GM23338 (cell line): ENCODE results near the gene TTLL8. TPM values are rescaled to one million over a fixed set of nuclear protein-coding genes. Genes with fewer than 3 reads are reported as not detected.

Source experiments
- ATAC-seq: fragments of 200-7000 bp; cut with Tn5 transposase; 3 replicates; pipeline ENCODE4 v1.9.1; 2020
- DNase-seq: peaks from one replicate; pipeline ENCODE4 v3.0.0-alpha.2; 2015; ENCODE audit warnings: low spot score
- H2AFZ ChIP-seq: fragments of 200-600 bp; sonication (generic); 2 replicates; pipeline ENCODE4 v1.8.0; 2016; ENCODE audit warnings: antibody characterized with exemption, mild to moderate bottlenecking, moderate library complexity
- H3F3A ChIP-seq: fragments of 200-600 bp; sonication (generic); replicated peaks from 2 replicates; pipeline ENCODE4 v1.8.0; 2017; ENCODE audit warnings: antibody characterized with exemption, mixed run types, low read depth
- H3K27ac ChIP-seq: fragments of 200-600 bp; sonication (generic); 2 replicates; pipeline ENCODE4 v1.6.1; 2016; ENCODE audit warnings: low read depth
- H3K27me3 ChIP-seq: fragments of 200-600 bp; sonication (generic); 2 replicates; pipeline ENCODE4 v1.8.0; 2016; ENCODE audit warnings: mild to moderate bottlenecking, mixed run types, moderate library complexity; ENCODE audit not compliant: insufficient read depth
- H3K36me3 ChIP-seq: fragments of 200-600 bp; sonication (generic); 2 replicates; pipeline ENCODE4 v1.8.0; 2016; ENCODE audit warnings: mild to moderate bottlenecking; ENCODE audit not compliant: insufficient read depth
- H3K4me1 ChIP-seq: fragments of 200-600 bp; sonication (generic); 2 replicates; pipeline ENCODE4 v1.8.0; 2016; ENCODE audit warnings: mild to moderate bottlenecking, moderate library complexity; ENCODE audit not compliant: insufficient read depth
- H3K4me2 ChIP-seq: fragments of 200-600 bp; sonication (generic); 2 replicates; pipeline ENCODE4 v1.7.1; 2017; ENCODE audit warnings: mixed run types
- H3K4me3 ChIP-seq: fragments of 200-600 bp; sonication (generic); 2 replicates; pipeline ENCODE4 v1.6.1; 2016; ENCODE audit warnings: mixed run types
- H3K79me2 ChIP-seq: fragments of 200-600 bp; sonication (generic); replicated peaks from 2 replicates; pipeline ENCODE4 v1.8.0; 2017; ENCODE audit warnings: mild to moderate bottlenecking; ENCODE audit not compliant: insufficient read depth
- H3K9me2 ChIP-seq: fragments of 200-600 bp; sonication (generic); 2 replicates; pipeline ENCODE4 v1.8.0; 2017; ENCODE audit not compliant: insufficient read depth
- H4K20me1 ChIP-seq: fragments of 200-600 bp; sonication (generic); replicated peaks from 2 replicates; pipeline ENCODE4 v1.8.0; 2017; ENCODE audit warnings: mild to moderate bottlenecking; ENCODE audit not compliant: insufficient read depth
- H3K27ac Mint-ChIP-seq: 2 replicates; pipeline ENCODE4 v1.8.0; 2020; ENCODE audit warnings: inconsistent platforms, mild to moderate bottlenecking, moderate library complexity, mixed read lengths
- H3K27me3 Mint-ChIP-seq: 3 replicates; pipeline ENCODE4 v1.8.0; 2022; ENCODE audit warnings: low read depth, mild to moderate bottlenecking, moderate library complexity, mixed read lengths, inconsistent platforms; ENCODE audit not compliant: insufficient read depth, poor library complexity
- H3K36me3 Mint-ChIP-seq: 3 replicates; pipeline ENCODE4 v1.8.0; 2021; ENCODE audit warnings: low read depth, mild to moderate bottlenecking, inconsistent platforms, moderate library complexity, mixed read lengths
- H3K4me1 Mint-ChIP-seq: 3 replicates; pipeline ENCODE4 v1.8.0; 2020; ENCODE audit warnings: mild to moderate bottlenecking, inconsistent platforms, mixed read lengths
- H3K4me3 Mint-ChIP-seq: 3 replicates; pipeline ENCODE4 v1.8.0; 2021; ENCODE audit warnings: moderate library complexity, mild to moderate bottlenecking, inconsistent platforms, mixed read lengths
- H3K9me3 Mint-ChIP-seq: 3 replicates; pipeline ENCODE4 v1.8.0; 2020; ENCODE audit warnings: moderate library complexity, mild to moderate bottlenecking, inconsistent platforms, mixed read lengths
- CREB1 ChIP-seq: fragments of 250-450 bp; sonication (Bioruptor Pico); IDR thresholded peaks from 2 replicates; pipeline ENCODE4 v1.5.0; 2020; ENCODE audit warnings: low read depth, mild to moderate bottlenecking, moderate library complexity
- CTCF ChIP-seq, 2 experiments: fragments of 200-600 bp in 1 of 2; sonication (generic) in 1 of 2; conservative IDR thresholded peaks; 2 replicates each; pipeline versions ENCODE4 v1.5.1 to v1.6.1; 2016 to 2017; ENCODE audit warnings: antibody characterized with exemption in 2 of 2, low read depth in 2 of 2, mild to moderate bottlenecking in 2 of 2, moderate library complexity in 1 of 2
- EZH2 ChIP-seq: fragments of 200-600 bp; sonication (generic); IDR thresholded peaks from one replicate; pipeline ENCODE4 v1.8.0; 2017; ENCODE audit warnings: antibody characterized with exemption, mild to moderate bottlenecking, low read depth; ENCODE audit not compliant: unreplicated experiment
- NANOG ChIP-seq: IDR thresholded peaks from 2 replicates; pipeline ENCODE4 v1.6.1; 2016; ENCODE audit warnings: antibody characterized with exemption, borderline replicate concordance
- POLR2AphosphoS5 ChIP-seq: IDR thresholded peaks from 2 replicates; pipeline ENCODE4 v1.6.1; 2016; ENCODE audit warnings: antibody characterized with exemption, low read depth
- REST ChIP-seq: IDR thresholded peaks from one replicate; pipeline ENCODE4 v1.6.1; 2018; ENCODE audit warnings: antibody characterized with exemption; ENCODE audit not compliant: unreplicated experiment
- STAT1 ChIP-seq: IDR thresholded peaks from one replicate; pipeline ENCODE4 v1.6.1; 2016; ENCODE audit warnings: antibody characterized with exemption; ENCODE audit not compliant: unreplicated experiment
- ZNF114 ChIP-seq: fragments of 250-450 bp; sonication (Bioruptor Pico); IDR thresholded peaks from 2 replicates; pipeline ENCODE4 v1.5.0; 2020; ENCODE audit warnings: mild to moderate bottlenecking, moderate library complexity
- ZNF331 ChIP-seq: fragments of 250-450 bp; sonication (Bioruptor Pico); IDR thresholded peaks from 2 replicates; pipeline ENCODE4 v1.5.0; 2020; ENCODE audit warnings: low read depth, mild to moderate bottlenecking, moderate library complexity
- polyA plus RNA-seq: library from polyadenylated mRNA; unstranded; fragments of >200 nt; fragmentation: Nextera tagmentation; extraction: Ambion mirVana; gene quantifications from 2 replicates; pipeline ENCODE4 v1.2.1, GENCODE V29; 2016
- total RNA-seq: library from RNA; depleted of rRNA; stranded (reverse); fragments of >200 nt; shearing (Covaris generic); gene quantifications from 2 replicates; pipeline ENCODE4 v1.2.3, GENCODE V29; 2014

TTLL8 gene
- total and polyA plus RNA-seq, 2 experiments from 2014 or later = not detected

- Mint-ChIP-seq H3K4me1 (no peaks in the 10 kb centered on the region), H3K36me3 (no peaks in the 10 kb centered on the region), H3K4me3 (no peak overlapping the region), H3K27ac (no peak overlapping the region), H3K9me3 (no peaks in the 10 kb centered on the region), H3K27me3 (peaks cover 16% of the 10 kb centered on the region)
- Histone ChIP-seq H3K27me3 (peaks cover 34% of the 10 kb centered on the region), H2AFZ (no peak overlapping the region), H3K4me2 (no peak overlapping the region), H4K20me1 (no peaks in the 10 kb centered on the region), H3K79me2 (no peaks in the 10 kb centered on the region), H3F3A (no peaks in the 10 kb centered on the region), H3K36me3 (no peaks in the 10 kb centered on the region), H3K4me1 (no peaks in the 10 kb centered on the region), H3K9me2 (no peaks in the 10 kb centered on the region), H3K27ac (no peak overlapping the region), H3K4me3 (no peak overlapping the region)
- TF ChIP-seq NANOG (no peak), POLR2AphosphoS5 (no peak), STAT1 (no peak), ZNF114 (CRISPR knock-in tag) (no peak)
- ATAC-seq (no peak), DNase-seq (no peak)
Observed at GRCh38 chr22:50018608-50019285, 39.4 kb downstream of the TTLL8 start.

- Histone ChIP-seq H3K9me2 (no peaks in the 10 kb centered on the region), H3K27me3 (peaks cover 42% of the 10 kb centered on the region), H3F3A (no peaks in the 10 kb centered on the region), H3K79me2 (no peaks in the 10 kb centered on the region), H2AFZ (no peak overlapping the region), H3K4me1 (no peaks in the 10 kb centered on the region), H4K20me1 (no peaks in the 10 kb centered on the region), H3K4me3 (no peak overlapping the region), H3K36me3 (no peaks in the 10 kb centered on the region), H3K27ac (no peak overlapping the region), H3K4me2 (no peak overlapping the region)
- no peaks in the 10 kb centered on the region for H3K4me1 Mint-ChIP-seq
- no peak overlapping the region for H3K27ac Mint-ChIP-seq
- no peaks in the 10 kb centered on the region for H3K36me3 Mint-ChIP-seq
- H3K9me3 Mint-ChIP-seq = no peaks in the 10 kb centered on the region
- H3K27me3 Mint-ChIP-seq = peaks cover 21% of the 10 kb centered on the region
- H3K4me3 Mint-ChIP-seq = no peak overlapping the region
- DNase-seq = no peak
- no peak for ATAC-seq
- TF ChIP-seq EZH2 (no peak), STAT1 (no peak), CREB1 (CRISPR knock-in tag) (no peak), NANOG (no peak), REST (no peak), ZNF114 (CRISPR knock-in tag) (no peak), ZNF331 (no peak), CTCF (conservative IDR thresholded peaks at IDR 0.05; ENCODE audit: low read depth in 2 of 2) (no peak)
Observed at GRCh38 chr22:50017701-50018224, 40.3 kb downstream of the TTLL8 start.
